Activated gamma-delta T cell (primary cell): Measurements from ENCODE around the gene PEPD.

Experiments used
- DNase-seq: peaks from one replicate; lab custom pipeline; 2025; lab: John Stamatoyannopoulos, UW

The PEPD gene

DNA sequence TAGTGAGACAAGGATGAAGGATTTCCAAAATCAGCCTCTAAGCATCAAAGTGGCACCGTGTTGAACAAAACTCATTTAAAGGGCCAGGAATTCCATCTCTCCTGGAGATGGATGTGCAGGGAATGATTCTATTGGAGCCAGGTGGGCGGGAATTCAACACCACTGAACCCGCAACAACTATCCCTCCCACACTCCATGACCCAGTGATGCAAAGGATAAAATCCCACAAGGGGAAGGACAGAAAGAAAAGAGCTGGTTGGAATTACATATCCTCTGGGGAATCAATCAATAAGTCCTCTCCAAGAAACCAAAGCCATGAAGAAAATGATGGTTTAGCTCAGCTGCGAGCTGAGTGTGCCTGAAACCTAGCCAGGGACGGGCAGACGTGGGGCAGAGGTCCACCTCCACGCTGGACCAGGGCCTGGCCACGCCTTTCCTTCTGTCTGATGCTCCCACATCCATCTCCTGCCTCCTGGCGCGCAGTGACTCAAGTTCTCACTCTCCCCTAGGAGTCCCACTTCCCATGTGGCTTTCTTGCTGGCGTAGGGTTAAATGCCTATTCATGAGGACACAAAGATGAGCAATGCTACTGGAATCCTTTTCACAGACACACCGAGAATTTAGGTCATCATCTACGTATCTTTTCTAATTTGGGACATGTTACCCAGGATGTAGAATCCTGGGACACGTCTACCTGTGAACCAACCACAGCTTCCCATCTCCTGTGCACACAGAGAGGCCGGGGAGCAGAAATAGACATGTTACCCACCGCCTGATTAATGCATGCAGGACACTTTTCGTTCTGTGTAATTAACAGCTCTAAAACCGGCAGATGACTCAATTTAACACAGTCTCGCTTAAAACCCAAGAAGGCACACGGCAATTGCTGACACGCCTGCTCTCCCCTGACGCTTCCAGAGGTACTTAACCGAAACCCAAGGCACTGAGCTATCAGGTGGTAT lies 48.6 kb downstream of the PEPD start:
- DNase-seq: no peak

DNA sequence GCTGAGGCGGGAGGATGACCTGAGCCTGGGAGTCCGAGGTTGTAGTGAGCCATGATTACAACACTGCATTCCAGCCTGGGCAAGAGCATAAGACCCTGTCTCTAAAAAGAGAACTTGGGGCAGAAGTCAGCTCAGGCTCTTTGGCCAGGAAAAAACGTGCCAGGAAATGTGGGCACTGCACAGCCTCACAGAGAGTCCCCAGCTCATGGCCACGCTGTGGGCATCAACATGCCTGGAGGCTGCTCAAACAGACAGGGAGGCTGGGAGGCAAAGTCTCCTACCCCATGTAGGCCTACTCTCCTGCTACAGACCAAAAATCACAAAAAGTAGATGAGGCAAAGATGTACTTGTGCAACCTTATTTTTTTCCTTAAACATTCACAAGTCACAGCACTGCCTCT lies 49.4 kb downstream of the PEPD start:
- DNase-seq: no peak

DNA sequence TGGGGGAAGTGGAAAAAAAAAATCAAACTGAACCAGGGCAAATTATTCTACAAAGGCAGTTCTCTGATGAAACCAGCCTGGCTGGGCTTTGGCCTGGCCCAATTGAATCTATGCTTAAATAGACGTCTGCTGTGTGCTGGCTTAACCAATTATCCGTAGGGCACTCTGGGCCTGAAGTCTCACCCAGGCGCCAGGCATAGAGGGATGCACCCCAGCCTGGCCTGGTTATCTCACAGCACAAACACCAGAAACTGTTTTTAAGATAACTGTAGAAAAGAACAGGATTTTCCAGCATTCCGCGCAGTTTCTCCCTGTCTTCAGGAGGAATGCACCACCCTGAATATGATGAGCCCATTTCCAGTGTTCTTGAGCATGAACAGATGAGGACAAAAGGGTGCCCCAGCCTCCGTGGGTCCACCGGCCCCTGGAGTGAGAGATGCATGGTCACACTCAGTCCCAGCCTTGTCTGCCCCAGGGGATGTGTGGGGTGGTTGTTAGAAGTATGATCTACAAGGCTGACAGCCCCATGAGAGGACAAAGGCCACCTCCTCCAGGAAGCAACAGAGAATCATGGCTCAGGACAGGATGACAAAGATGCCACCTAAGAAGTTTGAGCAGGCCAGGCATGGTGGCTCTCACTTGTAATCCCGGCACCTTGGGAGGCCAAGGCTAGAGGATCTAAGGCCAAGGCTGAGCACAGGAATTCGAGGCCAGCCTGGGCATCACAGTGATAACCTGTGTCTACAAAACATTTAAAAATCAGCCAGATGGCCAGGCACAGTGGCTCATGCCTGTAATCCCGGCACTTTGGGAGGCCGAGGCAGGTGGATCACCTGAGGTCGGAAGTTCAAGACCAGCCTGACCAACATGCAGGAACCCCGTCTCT lies 50.2 kb downstream of the PEPD start:
- no peak for DNase-seq

DNA sequence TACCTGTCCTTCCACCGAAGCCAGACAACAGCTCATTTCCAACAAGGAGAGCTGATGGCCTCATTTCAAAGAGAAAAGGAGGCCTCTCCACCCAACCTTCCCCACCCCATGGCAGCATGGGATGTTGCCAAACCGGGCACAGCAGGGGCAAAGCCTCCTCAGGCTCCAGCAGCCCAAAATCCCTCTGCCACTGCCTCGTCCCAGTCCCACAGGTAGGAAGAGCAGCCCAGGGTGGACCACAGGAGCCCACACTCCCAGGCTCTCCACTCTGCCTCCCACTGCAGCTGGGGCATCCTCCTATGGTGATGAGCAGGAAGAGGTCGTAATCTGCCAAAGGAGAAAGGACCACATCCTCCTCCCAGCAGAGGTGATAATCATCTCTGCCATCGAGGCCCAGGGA lies 50.9 kb downstream of the PEPD start:
- no peak for DNase-seq

DNA sequence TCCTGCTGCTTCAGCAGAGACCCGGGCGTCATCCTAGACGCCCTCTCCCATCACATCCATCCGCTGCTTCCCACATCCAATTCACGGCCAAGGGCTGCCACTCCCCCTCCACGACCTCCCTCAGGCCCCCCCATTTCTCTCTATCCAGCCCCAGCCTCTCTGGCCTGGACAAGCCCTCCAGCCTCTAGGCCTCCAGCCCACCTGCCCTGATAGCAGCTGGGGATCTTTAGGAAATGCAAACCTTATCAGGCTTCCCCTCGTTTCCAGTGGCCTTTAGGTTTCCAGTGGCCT lies 51.6 kb downstream of the PEPD start:
- no peak for DNase-seq

DNA sequence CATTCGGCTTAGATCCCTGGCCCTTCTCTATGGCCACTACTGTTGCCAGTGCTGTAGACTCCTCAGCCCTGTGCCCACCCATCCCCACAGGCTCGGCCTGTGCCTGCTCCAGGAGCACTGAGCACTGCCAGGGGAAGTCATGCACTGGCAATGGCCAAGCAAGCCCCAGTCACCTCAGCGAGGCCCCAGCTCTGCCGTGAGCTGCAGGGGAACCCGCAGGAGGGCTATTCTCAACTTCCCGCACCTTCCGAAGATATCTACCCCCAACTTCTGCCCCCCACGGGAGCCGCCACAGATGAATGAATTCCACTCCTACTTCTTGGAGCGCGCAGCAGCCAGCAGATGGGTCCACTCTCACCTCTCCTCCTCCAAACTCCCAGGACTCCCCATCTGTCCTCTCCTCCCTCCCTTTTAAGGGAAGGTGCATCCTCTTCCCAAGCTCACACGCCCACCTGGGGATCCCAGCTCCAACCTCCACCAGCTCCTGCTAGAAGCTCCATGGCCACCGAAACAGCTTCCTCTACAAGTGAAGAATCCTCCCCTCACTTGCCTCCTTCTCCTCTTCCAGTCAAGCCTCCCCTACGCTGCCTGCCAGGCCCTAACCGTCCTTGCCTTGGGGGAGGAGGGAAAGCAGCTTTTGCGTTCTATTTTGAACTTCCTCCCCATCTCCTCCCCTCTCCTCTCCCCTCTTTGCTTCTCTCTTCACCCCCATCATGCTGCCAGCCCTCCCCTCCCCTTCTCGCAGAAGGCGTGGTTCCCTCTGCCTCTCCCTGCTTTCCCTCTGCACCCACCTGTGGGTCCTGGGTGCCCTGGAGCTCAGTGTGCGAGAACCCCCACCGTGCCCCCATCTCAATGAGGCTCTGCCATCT lies 52.2 kb downstream of the PEPD start:
- no peak for DNase-seq

DNA sequence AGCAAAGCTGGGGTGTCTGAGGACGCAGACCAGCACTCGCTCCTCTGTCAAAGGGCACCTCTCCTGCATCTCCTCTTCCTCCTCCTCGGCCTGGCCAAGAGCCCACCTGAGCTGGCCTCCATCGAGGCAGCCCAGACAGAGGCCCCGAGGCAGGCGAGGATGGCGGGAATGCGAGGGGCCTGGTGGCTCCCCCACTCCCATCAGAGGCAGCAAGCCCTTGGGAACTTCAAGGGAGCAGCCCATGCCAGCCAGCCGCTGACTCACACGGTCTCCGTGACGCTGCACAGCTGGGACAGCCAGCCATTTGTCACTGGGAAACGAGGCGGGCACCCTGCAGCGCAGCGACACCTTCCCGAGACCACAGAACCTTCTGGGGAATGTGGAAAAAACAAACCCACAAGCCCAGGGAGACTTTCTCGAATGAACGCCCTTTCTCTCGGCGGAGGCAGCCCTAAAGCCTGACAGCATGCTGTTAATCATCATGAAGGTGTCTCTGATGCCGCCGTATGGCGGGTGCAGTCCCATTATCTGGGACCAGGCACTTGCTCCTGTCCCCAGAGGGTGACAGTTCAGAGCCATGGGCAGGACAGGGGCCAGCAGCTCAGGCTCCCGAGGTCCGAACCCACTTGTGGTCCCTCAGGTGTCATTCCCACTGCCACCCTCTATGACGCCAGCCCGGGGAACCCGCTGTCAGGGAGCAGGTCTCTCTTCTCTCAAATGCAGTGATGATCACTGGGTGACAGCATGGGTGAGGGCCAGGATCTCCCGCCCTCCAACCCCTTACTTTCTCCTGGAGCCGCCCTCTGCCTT lies 53.0 kb downstream of the PEPD start:
- DNase-seq: no peak

DNA sequence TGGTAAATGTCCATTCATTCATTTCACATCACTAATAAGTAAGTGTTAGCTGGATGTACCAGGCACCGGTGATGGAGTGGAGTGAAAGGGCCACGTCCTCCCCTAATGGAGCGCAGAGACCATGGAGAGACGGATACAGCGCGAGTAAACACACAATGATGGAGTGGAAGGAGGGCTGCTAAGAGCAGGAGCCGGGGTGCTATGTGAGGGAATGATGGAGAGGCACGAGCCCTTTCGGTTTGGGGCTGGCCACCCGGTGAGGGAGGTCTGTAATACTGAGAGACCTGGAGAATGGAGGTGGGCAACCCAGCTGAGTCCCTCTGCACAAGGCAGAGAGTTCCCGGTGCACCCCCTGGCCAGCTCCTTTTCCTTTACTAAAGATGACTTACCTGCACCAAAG lies 53.7 kb downstream of the PEPD start:
- DNase-seq: no peak

DNA sequence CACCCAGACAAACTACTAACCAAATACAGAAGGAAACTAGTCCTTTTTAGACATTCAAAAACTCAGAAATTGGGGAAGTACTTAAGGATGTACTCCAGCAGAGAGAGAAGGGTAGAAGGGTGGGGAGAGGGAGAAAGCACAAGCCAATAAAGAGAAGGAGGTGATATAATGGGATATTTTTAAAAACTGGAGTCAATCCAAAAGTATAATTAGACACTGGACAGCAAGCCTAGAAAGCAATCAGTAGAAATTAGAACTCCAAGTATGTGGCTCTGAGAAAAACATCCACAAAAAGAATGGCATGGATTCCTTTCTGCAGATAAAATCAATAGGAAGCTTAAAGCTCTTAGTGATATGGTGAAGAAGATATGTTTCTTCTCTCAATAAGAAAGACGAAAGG lies 55.8 kb downstream of the PEPD start:
- DNase-seq: no peak

DNA sequence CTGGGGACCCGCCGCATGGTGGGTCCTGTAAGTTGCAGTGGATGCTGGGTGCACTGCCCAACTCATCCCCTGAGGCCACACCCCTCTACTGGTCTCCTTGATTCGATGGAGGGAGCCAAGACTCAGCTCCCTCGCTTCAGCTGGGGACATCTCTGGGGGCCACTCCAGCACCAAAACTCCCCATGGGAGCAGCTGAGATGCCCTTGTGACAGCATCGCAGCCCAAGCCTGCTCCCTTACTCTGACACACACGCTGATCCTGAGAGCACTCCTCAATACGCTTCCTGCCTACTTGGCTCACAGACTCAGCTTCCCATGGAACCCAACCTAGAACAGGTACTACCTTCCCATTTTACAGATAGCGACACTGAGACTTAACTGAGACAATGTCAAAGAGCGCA lies 56.2 kb downstream of the PEPD start:
- DNase-seq: no peak

DNA sequence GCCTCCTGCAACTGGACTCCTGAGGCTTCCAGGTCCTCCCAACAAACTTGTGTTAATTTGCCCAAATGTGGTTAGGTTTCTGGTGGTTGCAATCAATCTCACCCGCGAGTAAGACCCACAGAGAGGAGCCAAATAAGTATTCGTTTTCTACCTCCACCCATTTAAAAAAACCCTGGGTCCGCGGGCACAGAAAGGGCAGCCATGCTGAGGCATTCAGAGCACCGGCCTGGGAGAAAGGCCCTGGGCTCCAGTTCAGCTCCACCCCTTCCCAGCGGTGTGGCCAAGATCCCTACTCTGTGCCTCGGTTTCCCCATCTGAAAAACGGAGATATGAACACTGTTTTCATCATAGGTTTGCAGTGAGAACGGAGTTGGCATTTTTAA lies 56.9 kb downstream of the PEPD start:
- DNase-seq: no peak

DNA sequence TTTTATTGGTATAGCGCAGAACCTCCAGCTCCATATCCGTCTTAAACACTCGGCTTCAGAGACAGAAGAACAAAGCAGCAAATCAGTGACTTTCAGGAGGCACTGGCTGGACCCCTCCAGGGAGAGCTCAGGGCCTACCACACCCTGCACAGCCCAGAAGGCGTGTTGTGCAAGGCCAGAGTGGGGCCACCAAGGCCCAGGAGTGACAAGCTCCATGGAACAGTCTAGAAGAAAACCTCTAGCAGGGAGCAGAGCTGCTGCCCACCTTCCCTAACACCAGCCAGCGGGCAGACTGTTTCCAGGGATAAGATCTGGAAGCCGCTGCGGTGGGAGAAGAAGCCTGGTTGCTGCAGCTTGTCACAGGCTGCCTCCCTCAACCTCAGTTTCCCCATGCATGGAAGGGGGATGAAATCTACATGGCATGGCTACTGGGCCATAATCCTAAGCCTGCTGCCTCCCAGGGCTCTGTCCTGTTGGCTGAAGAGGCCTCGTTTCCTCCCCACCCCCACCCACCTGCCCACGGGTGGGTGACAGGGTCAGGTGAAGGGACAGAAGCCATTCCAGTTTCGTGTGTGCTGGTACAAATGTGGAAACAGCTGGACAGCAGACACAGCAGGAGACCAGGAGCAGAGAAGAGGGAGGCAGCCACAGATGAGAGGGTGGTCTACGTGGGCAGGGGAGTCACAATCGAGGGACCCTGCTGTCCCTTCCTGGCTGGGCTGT lies 57.4 kb downstream of the PEPD start:
- no peak for DNase-seq

DNA sequence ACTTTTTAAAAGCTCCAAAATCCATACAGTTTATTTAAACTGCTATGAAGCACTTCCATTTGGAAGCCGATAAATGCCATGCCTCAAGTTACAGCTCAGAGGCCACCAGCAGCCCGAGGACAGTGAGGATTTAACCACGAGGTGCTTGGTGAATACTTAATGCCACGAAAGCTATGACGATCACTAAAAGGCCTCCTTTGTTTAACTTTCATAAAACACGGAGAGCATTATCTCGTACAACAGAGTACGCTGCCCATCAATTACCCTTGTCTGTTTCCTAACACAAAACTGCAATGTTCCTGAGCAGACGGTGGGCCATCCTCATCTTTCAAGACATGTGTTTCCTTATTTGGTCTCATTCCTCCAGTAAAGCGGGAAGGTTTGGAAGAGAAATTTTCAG lies 58.4 kb downstream of the PEPD start:
- DNase-seq: no peak

DNA sequence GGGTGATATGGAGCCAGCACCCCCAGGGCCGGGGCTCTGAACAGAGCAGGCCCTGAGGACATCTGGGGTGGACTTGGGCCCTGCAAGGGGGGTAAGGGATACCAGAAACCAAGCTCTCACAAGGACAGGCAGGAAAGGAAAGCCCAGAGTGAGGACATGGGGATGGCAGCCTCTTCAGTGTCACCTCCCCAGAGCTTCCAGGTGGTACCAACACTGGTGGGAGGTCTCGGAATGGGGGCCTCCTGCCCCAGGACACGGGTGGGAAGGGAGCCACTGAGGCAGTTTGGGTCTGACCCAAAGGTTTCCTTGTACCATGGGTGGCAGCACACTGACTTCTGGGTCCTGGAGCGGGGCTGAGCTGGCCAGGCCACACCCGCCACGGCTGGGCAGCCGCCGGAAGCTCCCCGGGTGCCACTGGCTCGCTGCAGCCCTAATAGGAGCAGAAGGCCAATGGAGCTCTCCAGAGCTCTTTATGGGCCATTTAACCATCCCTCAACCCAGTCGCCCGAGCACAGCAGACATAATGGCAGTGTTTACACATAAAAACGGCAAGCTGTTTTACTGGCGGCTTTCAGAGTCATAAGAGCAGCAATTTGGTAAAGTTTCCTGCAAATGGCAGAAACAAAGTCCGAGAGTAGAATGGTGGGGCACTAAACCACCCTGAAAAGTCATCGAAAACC lies 59.3 kb downstream of the PEPD start:
- DNase-seq: no peak

DNA sequence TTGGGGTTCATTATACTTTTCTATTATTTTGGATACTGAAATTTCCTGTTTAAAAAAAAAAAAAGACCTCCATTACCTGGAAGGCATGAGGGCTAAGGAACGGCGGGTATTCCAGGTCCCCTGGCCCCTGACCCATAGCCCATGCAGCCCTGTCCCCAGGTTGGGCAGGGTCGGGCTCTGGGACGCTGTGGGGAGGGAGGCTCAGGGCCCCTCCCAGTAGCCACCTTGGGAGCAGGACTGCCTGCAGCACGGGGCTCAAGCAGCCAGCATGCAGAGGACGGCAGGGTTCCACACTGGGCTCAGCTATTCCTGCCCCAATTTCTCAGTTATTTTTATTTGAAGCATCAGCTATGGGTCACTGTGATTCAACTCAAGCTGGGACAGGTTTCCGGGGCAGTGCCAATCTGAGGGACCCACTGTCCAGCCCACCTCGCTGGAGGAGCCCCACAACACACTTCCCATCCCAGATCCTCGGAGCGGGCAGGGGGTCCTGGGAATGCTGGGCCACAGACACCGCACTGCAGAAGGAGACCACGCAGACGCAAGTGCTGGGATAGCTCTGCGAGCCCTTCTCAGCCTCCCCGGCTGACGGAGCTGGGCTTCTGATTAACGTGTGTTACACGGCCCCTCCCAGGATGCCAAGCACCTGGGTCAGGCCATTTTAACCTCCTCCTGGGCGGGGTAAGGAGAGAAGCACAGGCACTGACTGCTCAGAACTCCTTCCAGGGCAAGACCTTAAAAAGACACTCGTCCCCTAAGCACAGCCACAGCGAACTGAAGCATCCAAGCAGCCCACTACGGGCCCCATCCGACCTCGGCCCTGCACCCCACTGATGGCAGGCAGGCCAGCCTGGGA lies 60.1 kb downstream of the PEPD start:
- no peak for DNase-seq

DNA sequence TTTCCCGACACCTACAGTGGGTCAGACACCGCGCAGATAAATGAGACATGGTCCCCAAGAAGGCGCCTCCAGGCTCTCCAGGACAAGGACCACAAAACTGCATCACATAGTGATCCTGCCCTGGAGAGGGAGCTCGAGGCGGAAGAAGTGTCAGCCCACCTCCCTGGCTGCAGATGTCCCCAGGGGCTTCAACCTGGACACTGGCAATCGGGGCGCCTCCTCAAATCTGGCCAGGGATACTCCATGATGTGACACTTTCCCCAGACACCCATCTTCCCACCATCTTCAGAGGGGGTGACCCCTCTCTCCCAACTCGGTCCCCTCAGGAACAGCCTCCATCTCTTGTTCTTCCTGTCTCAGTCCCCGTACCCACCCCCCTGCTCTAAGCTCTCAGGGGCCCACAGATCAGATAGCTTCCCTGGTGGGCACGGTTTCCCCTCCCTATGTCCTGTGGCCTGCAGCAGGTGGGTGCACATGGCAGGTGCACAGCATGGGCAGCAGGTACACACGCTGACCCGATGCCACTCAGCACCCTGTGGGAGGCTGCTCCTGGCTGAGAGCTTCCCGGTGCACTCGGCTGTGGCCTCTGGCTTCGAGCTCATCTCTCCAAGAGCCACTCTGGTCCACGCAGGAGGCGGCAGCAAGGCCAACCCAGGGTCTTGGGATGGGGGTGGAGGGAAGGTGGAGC lies 61.2 kb downstream of the PEPD start:
- no peak for DNase-seq

DNA sequence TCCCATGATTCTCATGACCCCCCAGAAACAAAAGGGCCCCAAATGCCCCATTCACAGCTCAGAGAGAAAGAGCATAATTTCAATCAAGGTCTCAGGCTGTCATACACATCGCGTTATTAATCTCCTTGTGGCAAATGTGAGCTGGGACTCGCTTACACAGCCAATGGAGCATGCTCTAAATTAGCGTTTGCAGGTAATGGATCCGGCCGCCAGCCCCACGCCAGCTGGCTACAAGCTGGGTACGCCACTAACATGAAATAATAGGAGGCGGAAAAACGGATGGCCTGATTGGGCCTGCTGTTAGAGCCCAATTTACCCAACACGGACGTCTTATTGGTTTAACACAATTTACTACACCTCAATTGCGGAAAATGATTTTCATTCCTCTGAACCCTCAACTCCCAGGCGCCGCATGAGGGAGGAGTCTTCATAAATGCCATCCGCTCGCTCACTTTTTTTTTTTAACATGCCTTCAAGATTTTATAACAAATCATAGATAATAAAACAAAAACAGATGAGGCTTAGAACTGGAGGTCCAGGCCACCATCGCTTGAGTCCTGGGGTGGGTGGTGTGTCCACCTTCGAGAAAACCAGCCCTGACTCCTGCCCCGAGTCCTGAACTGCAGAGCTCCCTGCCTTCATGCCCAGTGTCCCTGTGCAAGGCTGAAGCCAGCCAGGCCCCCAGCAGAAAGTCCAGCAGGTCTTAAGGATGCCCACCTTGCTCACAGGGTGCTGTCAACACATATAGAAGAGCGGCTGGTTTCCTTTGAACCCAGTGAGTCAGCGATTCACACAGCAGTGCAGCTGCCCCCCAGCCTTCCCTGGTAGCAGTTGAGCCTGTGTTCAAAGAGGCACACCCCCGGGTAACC lies 62.1 kb downstream of the PEPD start:
- no peak for DNase-seq

DNA sequence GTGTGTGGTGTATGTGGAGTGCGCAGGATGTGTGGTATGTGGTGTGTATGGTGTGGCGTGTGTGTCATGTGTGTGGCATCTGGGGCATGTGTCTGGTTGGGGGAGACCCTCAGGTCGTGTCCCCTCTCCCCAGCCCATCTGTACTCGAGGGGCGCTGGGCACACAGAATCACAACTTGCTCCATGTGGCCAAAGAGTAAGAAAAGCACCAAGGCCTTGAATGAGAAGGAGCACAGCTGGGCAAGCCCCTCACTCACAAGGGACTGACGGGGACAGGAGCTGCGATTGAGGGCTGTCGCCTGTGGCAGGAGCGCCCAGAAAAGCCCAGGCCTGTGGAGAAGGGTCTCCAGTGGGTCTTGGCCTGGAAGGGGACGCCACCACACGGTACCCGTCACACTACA lies 62.8 kb downstream of the PEPD start:
- DNase-seq: no peak
